Measurements from ENCODE around the gene MOCS3. TPM values are rescaled to one million over a fixed set of nuclear protein-coding genes. Genes with fewer than 3 reads are reported as not detected.

Gene MOCS3
- total RNA-seq, 1 experiment from 2014 or later, result 5.8 TPM

GRCh38 chr20:51004781-51005180 lies 46.2 kb downstream of the MOCS3 start:
- ATAC-seq (no peak), DNase-seq (ENCODE audit: low read depth, low spot score) (no peak)
- no TSS peak for BruUV-seq (replicated peaks)
- no peaks in the 10 kb centered on the region; the same call in 1 of the 2 replicates for H3K27me3 ChIP-seq (ENCODE audit: control insufficient read depth, insufficient read depth, low read length)
- H3K4me3 ChIP-seq (ENCODE audit: low read depth in 2 of 2, low read length in 2 of 2), result no peak overlapping the region
- H3K27ac ChIP-seq (ENCODE audit: low read length), result no peak overlapping the region
- H3K9me3 ChIP-seq (ENCODE audit: control insufficient read depth, insufficient read depth, low read depth, low read length), result no peaks in the 10 kb centered on the region
- TF ChIP-seq, protein P1, sequence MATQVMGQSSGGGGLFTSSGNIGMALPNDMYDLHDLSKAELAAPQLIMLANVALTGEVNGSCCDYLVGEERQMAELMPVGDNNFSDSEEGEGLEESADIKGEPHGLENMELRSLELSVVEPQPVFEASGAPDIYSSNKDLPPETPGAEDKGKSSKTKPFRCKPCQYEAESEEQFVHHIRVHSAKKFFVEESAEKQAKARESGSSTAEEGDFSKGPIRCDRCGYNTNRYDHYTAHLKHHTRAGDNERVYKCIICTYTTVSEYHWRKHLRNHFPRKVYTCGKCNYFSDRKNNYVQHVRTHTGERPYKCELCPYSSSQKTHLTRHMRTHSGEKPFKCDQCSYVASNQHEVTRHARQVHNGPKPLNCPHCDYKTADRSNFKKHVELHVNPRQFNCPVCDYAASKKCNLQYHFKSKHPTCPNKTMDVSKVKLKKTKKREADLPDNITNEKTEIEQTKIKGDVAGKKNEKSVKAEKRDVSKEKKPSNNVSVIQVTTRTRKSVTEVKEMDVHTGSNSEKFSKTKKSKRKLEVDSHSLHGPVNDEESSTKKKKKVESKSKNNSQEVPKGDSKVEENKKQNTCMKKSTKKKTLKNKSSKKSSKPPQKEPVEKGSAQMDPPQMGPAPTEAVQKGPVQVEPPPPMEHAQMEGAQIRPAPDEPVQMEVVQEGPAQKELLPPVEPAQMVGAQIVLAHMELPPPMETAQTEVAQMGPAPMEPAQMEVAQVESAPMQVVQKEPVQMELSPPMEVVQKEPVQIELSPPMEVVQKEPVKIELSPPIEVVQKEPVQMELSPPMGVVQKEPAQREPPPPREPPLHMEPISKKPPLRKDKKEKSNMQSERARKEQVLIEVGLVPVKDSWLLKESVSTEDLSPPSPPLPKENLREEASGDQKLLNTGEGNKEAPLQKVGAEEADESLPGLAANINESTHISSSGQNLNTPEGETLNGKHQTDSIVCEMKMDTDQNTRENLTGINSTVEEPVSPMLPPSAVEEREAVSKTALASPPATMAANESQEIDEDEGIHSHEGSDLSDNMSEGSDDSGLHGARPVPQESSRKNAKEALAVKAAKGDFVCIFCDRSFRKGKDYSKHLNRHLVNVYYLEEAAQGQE (IDR thresholded peaks at IDR 0.05; ENCODE audit: insufficient read depth in 1 of 2, low read depth in 2 of 2, low read length in 1 of 2), result no peak
- TF ChIP-seq TCF7L2 (IDR thresholded peaks at IDR 0.05; ENCODE audit: low read depth, low read length), result no peak
- TF ChIP-seq, protein P2, sequence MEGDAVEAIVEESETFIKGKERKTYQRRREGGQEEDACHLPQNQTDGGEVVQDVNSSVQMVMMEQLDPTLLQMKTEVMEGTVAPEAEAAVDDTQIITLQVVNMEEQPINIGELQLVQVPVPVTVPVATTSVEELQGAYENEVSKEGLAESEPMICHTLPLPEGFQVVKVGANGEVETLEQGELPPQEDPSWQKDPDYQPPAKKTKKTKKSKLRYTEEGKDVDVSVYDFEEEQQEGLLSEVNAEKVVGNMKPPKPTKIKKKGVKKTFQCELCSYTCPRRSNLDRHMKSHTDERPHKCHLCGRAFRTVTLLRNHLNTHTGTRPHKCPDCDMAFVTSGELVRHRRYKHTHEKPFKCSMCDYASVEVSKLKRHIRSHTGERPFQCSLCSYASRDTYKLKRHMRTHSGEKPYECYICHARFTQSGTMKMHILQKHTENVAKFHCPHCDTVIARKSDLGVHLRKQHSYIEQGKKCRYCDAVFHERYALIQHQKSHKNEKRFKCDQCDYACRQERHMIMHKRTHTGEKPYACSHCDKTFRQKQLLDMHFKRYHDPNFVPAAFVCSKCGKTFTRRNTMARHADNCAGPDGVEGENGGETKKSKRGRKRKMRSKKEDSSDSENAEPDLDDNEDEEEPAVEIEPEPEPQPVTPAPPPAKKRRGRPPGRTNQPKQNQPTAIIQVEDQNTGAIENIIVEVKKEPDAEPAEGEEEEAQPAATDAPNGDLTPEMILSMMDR (IDR thresholded peaks at IDR 0.05), result no peak
- no peak for TF ChIP-seq POLR2AphosphoS5 (IDR thresholded peaks at IDR 0.05; ENCODE audit: low read depth, low read length)
- TF ChIP-seq SIN3A (IDR thresholded peaks at IDR 0.05; ENCODE audit: borderline replicate concordance, insufficient read depth, low read depth, low read length), result no peak
- POLR2A ChIA-PET, result no interaction called here
- intact Hi-C loops (cut with micrococcal nuclease; ENCODE audit: unreplicated experiment), result no loop called here
- CTCF ChIA-PET, result no interaction called here
- H3K36me3 ChIP-seq (ENCODE audit: control insufficient read depth, insufficient read depth, low read length), result no peaks in the 10 kb centered on the region
- no peaks in the 10 kb centered on the region for H3K4me1 ChIP-seq (ENCODE audit: control insufficient read depth, insufficient read depth, low read length)
- in situ Hi-C loops (cut with HindIII; ENCODE audit: low pct_unique_long_range_greater_than_20kb, low sequenced_read_pairs), result no loop called here

- TF ChIP-seq, protein P1 (IDR thresholded peaks at IDR 0.05; ENCODE audit: insufficient read depth in 1 of 2, low read depth in 2 of 2, low read length in 1 of 2), result no peak
- TF ChIP-seq SIN3A (IDR thresholded peaks at IDR 0.05; ENCODE audit: borderline replicate concordance, insufficient read depth, low read depth, low read length) (no peak), TCF7L2 (IDR thresholded peaks at IDR 0.05; ENCODE audit: low read depth, low read length) (no peak), POLR2AphosphoS5 (IDR thresholded peaks at IDR 0.05; ENCODE audit: low read depth, low read length) (no peak)
- TF ChIP-seq, protein P2 (IDR thresholded peaks at IDR 0.05), result no peak
- no TSS peak for BruUV-seq (replicated peaks)
- POLR2A ChIA-PET, result no interaction called here
- H3K27me3 ChIP-seq (ENCODE audit: control insufficient read depth, insufficient read depth, low read length), result no peaks in the 10 kb centered on the region; the same call in 1 of the 2 replicates
- intact Hi-C loops (cut with micrococcal nuclease; ENCODE audit: unreplicated experiment) (no loop called here), in situ Hi-C loops (cut with HindIII; ENCODE audit: low pct_unique_long_range_greater_than_20kb, low sequenced_read_pairs) (no loop called here)
- no peak for ATAC-seq
- H3K36me3 ChIP-seq (ENCODE audit: control insufficient read depth, insufficient read depth, low read length), result no peaks in the 10 kb centered on the region
- H3K4me3 ChIP-seq (ENCODE audit: low read depth in 2 of 2, low read length in 2 of 2), result no peak overlapping the region
- no peaks in the 10 kb centered on the region for H3K4me1 ChIP-seq (ENCODE audit: control insufficient read depth, insufficient read depth, low read length)
- no peak for DNase-seq (ENCODE audit: low read depth, low spot score)
- H3K9me3 ChIP-seq (ENCODE audit: control insufficient read depth, insufficient read depth, low read depth, low read length), result no peaks in the 10 kb centered on the region
- CTCF ChIA-PET, result no interaction called here
- no peak overlapping the region for H3K27ac ChIP-seq (ENCODE audit: low read length)
Observed at GRCh38 chr20:51005214-51005613, 46.6 kb downstream of the MOCS3 start.

All from Panc1 (cell line).